Urothelium cell line (cell line): ENCODE data around the gene ODAD3.
"Not testable (repeated sequence)": the region's sequence is repeated elsewhere in the genome, so short reads cannot be mapped to it uniquely, and the experiment has no call there.

ENCODE experiments used
- DNase-seq: peaks from one replicate; pipeline ENCODE4 v3.0.0; 2011; ENCODE audit warnings: low spot score, mixed read lengths
- FAIRE-seq: peaks from 2 replicates; lab custom pipeline; 2011; peaks lifted over from hg19 to GRCh38; lab: Jason Lieb, UNC

Gene ODAD3

GRCh38 chr19:11408591-11408990 is 26.3 kb downstream of the ODAD3 start:
- DNase-seq = no peak
- FAIRE-seq = no peak

- not testable (repeated sequence) for DNase-seq
These were observed 28.2 kb downstream of the ODAD3 start for GRCh38 chr19:11406703-11407236.

GRCh38 chr19:11405846-11406643 is 28.9 kb downstream of the ODAD3 start:
- DNase-seq (no peak), FAIRE-seq (no peak)

More at GRCh38 chr19:11406703-11407236, 28.2 kb downstream of the ODAD3 start:
- not testable (repeated sequence) for FAIRE-seq

DNA sequence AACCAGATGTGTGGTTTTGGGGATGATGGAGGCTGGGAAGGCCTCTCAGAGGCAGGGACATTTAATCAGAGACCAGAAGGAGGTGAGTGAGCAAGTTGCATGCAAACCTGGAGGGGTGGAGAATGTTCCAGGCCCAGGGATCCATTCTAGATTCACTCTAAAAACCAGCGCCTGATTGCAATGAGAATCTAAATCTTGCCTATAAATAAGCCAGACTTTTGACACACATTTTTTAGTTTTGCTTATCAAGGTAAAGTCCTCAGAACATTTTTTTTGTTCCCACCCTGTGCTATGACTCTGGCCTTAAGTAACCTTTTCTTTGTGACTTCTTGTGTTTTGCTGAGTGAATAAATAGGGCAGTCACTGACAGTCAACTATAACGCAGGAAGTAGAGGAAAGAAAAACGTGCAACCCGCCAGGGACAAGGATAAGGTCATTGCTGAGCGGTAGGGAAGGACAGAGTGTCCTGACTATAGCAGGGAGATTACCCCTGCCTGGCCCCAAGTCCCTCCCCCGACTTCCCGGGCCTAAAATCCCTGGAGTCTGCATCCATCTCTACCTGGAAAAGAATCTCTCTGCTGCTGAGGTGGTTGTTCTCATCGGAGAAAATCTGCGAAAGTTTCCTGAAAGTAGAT is 30.2 kb downstream of the ODAD3 start:
- DNase-seq = no peak
- FAIRE-seq = no peak

DNA sequence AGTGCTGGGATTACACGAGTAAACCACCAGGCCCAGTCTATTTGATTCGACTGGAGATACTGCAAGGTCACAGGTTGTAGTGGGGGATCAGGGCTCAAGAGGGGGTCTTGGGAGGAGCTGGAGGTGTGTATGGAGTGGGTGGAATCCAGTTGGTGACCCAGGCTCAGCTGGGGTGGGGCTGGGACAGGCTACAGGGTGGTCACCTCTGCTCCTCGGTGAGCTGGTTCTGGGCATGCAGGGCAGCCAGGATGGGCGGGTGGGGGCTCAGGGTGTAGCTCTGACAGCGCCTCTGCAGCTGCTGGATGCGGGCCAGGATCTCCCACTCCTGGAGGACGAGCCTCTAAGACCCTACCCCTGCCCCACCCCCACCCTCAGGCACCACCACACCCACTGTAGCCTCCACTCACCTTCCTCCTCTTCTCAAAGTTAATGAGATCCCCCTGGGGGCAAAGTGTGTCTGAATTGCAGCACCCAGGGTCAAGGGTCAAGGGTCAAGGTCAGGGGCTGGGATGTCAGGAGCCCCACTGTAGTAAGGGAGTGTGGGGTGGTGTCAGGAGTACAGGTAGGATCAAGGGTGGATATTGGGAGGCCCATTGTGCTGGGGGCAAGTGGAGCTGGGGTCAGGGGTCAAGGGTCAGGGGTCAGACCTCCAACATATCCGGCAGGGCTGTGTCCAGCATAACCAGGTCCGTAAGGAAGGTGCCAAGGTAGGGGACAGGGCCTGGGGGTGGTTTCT is 32.9 kb downstream of the ODAD3 start:
- DNase-seq = no peak
- no peak for FAIRE-seq

GRCh38 chr19:11400798-11401197 is 34.1 kb downstream of the ODAD3 start:
- FAIRE-seq (no peak), DNase-seq (no peak)

- DNase-seq = no peak
- FAIRE-seq = no peak
These were observed 35.3 kb downstream of the ODAD3 start for GRCh38 chr19:11399667-11400066.

DNA sequence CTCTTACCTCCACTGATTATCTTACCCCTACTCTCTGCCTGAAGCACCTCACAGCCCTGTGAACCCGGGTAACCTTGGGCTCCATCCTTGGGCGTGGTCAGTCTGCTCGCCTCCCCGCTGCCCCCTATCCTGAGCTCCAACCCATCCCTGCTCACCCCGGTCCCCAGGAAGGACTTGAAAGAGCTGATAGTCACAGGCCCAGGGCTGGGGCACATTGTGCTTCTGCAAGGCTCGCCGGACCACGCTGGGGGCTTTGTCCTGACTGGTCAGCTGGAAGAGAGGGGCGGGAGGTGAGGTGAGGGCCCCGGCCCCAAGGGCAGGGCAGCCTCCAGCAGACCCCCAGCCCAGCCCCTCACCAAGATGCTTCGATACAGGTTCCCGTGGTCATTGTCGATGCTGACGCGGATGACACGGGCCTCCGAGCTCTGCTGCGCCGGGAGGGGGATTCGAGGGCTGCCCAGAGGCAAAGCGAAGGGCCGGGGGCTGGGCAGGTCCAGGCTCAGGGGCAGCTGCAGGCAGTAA is 37.8 kb downstream of the ODAD3 start:
- DNase-seq (no peak), FAIRE-seq (no peak)

GRCh38 chr19:11390933-11391680 is 43.8 kb downstream of the ODAD3 start:
- FAIRE-seq (no peak), DNase-seq (no peak)

DNA sequence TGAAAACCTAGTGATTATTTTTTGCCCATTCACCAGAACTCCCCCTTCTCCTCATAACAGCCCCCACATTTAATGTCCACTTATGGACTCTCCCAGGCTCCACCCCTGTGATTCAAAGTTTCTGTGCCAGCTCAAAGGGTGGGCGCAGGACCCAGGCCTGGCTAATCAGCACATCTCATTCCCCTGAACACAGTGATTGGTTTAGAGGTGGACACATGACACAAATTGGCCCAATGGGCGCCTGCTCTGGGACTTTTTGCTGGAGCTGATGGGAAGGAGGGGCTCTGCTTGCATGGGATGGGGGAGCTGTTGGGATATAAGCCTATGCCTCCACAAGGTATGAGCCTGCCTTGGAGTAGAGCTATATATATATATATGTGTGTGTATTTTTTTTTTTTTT is 44.6 kb downstream of the ODAD3 start:
- no peak for FAIRE-seq
- DNase-seq = no peak

GRCh38 chr19:11387162-11388034 is 47.5 kb downstream of the ODAD3 start:
- DNase-seq (no peak), FAIRE-seq (no peak)

DNA sequence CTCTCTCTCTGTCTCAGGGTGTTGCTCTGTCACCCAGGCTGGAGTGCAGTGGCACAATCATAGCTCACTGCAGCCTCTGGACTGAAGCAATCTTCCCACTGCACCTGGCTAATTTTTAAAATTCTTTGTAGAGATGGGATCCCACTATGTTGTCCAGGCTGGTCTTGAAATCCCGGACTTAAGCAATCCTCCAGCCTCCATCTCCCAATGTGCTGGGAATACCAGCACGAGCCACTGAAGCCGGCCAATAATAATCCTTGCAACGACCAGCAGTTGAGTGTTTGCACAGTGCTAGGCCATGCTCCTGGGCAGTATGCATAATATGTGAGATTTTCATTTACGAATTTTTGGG is 50.2 kb downstream of the ODAD3 start:
- no peak for DNase-seq
- no peak for FAIRE-seq

- no peak for DNase-seq
- no peak for FAIRE-seq
These were observed 51.2 kb downstream of the ODAD3 start for GRCh38 chr19:11383706-11384048.

DNA sequence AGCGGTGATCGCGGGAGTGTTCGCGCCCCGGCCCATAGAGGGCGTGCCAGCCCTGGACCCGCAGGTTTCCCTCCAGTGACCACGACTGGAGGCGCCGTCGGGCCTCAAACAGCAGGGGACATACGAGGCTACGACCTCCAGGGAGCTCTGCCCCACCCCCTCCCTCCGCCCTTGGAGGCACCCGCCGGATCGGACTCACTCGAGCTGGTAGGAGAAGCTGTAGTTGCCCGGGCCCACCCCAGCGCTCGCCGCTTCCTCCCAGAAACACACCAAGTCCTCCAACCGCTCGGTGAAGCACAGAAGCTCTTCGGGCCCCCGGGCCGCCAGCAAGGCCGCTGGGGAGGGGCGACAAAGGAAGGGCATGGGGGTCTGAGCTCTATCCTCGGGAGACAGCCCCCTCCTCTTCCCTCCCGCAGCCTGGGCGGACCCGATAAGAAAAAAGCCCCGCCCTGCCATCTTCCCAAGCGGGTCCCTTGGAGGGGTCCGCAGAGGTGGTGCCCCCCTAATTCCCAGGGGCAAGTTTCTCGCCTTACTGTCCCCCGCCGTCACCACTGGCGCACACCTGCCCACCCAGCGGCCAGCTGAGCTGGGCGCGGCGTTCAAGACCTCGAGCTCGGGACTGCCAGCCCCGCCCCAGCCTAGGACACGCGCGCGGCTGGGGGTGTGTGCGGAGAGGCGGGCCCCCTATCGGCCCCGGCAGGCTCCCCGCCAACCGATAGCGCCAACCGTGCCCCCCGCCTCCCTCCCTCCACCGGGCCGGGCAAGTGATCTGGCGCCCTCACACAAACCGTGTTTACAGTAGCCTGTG is 51.8 kb downstream of the ODAD3 start:
- peak; percentile 62 for DNase-seq
- FAIRE-seq = no peak

GRCh38 chr19:11380653-11381537 is 54.0 kb downstream of the ODAD3 start:
- FAIRE-seq (no peak), DNase-seq (peak; percentile 93)

GRCh38 chr19:11379857-11380350 is 55.0 kb downstream of the ODAD3 start:
- no peak for FAIRE-seq
- DNase-seq = no peak

DNA sequence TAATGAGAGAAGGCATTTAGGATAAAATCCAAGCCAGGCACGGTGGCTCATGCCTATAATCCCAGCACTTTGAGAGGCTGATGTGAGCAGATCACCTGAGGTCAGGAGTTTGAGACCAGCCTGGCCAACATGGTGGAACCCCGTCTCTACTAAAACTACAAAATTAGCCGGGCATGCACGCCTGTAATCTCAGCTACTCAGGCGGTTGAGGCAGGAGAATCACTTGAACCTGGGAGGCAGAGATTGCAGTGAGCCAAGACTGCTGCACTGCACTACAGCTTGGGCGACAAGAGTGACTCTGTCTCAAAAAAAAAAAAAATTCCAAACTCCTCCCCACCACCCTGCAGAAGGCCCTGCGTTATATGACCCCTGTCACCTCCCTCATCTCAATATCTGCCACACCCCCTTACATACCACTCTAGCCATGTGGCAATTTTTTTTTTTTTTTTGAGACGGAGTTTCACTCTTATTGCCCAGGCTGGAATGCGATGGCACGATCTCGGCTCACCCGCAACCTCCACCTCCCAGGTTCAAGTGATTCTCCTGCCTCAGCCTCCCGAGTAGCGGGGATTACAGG is 55.6 kb downstream of the ODAD3 start:
- FAIRE-seq, DNase-seq: not testable (repeated sequence)
